ENCODE data around the gene PKHD1. TPM values are rescaled to one million over a fixed set of nuclear protein-coding genes. Genes with fewer than 3 reads are reported as not detected.

The PKHD1 gene
- total RNA-seq, 1 experiment from 2014 or later: 0.09 TPM

GRCh38 chr6:51565472-51565871, 521.9 kb downstream of the PKHD1 start:
- H3K4me3 Mint-ChIP-seq: no peak overlapping the region
- Histone ChIP-seq H2BK120ac (ENCODE audit: low read depth, low read length, poor library complexity, severe bottlenecking) (no peak overlapping the region), H3K79me2 (ENCODE audit: insufficient read depth, low read length) (no peaks in the 10 kb centered on the region), H3K18ac (ENCODE audit: insufficient read length, low read depth, low read length) (no peak overlapping the region), H4K8ac (replicated peaks; ENCODE audit: insufficient read length, low read depth, low read length) (no peak overlapping the region), H4K5ac (ENCODE audit: insufficient read length, low read depth, low read length) (no peak overlapping the region), H3K9me3 (ENCODE audit: control insufficient read depth, low read depth, low read length) (no peaks in the 10 kb centered on the region), H2BK12ac (ENCODE audit: insufficient read length, low read depth, low read length) (no peak overlapping the region), H3K56ac (ENCODE audit: insufficient read length, low read depth, low read length) (no peak overlapping the region), H3K4me2 (ENCODE audit: insufficient read depth, insufficient read length, low read length) (no peak overlapping the region), H3K27ac (ENCODE audit: insufficient read length, low read depth, low read length) (no peak overlapping the region), H3K4me1 (ENCODE audit: insufficient read depth, low read length) (no peaks in the 10 kb centered on the region), H4K91ac (ENCODE audit: insufficient read length, low read depth, low read length) (no peak overlapping the region), H2AFZ (ENCODE audit: low read length) (no peak overlapping the region), H2BK20ac (ENCODE audit: low read depth, low read length, poor library complexity, severe bottlenecking) (no peak overlapping the region), H3K79me1 (ENCODE audit: insufficient read depth, low read depth, low read length, poor library complexity, severe bottlenecking) (no peaks in the 10 kb centered on the region), H3K27me3 (ENCODE audit: insufficient read depth, low read length) (no peaks in the 10 kb centered on the region), H2AK5ac (ENCODE audit: insufficient read length, low read length) (no peak overlapping the region), H2BK15ac (ENCODE audit: low read depth, low read length) (no peak overlapping the region), H3K9ac (ENCODE audit: extremely low read depth, insufficient read length, low read length) (no peak overlapping the region), H3K23me2 (ENCODE audit: insufficient read length, low read depth, low read length, poor library complexity, severe bottlenecking) (no peaks in the 10 kb centered on the region), H3K14ac (ENCODE audit: insufficient read depth, low read length) (no peak overlapping the region), H2BK5ac (ENCODE audit: insufficient read length, low read length) (no peak overlapping the region), H4K20me1 (ENCODE audit: control insufficient read depth, insufficient read depth, insufficient read length) (no peaks in the 10 kb centered on the region), H3K4ac (ENCODE audit: low read depth, low read length) (no peak overlapping the region), H3T11ph (ENCODE audit: low read length) (no peak overlapping the region), H3K23ac (ENCODE audit: insufficient read length, low read depth, low read length) (no peak overlapping the region)
- no peaks in the 10 kb centered on the region for H3K9me3 Mint-ChIP-seq
- no peak overlapping the region for H3K27ac Mint-ChIP-seq
- no peak for DNase-seq
- H3K4me1 Mint-ChIP-seq: peaks cover 12% of the 10 kb centered on the region in 2 experiments
- H3K36me3 Mint-ChIP-seq (ENCODE audit: insufficient read depth in 1 of 3, low read depth in 3 of 3): no peaks in the 10 kb centered on the region
- H3K27me3 Mint-ChIP-seq (ENCODE audit: low read depth): no peaks in the 10 kb centered on the region
- TF ChIP-seq CTCF (conservative IDR thresholded peaks at IDR 0.05): no peak

Other genes with a start within 250 kb of the PKHD1 start
- gene IL17A, start 98.8 kb upstream of the PKHD1 start, total RNA-seq (2021): not detected in 2 replicates
- gene IL17F, start 156.9 kb upstream of the PKHD1 start, total RNA-seq (2021): not detected in 2 replicates
- 252 and 255 TPM in 2 replicates for gene MCM3, start 197.1 kb upstream of the PKHD1 start, total RNA-seq (2021)